Thyroid gland (tissue), 4 donors: ENCODE measurements around the gene OSCAR. TPM values are rescaled to one million over a fixed set of nuclear protein-coding genes. Genes with fewer than 3 reads are reported as not detected.

Source experiments
- DNase-seq, 2 donors: peaks; one replicate each; pipeline ENCODE4 v3.0.0-alpha.2; 2019
- H3K27ac ChIP-seq, 3 donors: fragments of 200-600 bp; sonication (generic); 1 replicate in 2 of 3; 2 replicates in 1 of 3; pipeline ENCODE4 v1.5.1; 2016 to 2019; ENCODE audit warnings: mild to moderate bottlenecking in 1 of 3, moderate library complexity in 1 of 3
- H3K27me3 ChIP-seq: fragments of 200-600 bp; sonication (generic); one replicate; pipeline ENCODE4 v1.5.1; 2019
- H3K36me3 ChIP-seq, 2 donors: fragments of 200-600 bp; sonication (generic); one replicate each; pipeline ENCODE4 v1.5.1; 2016 to 2019
- H3K4me1 ChIP-seq, 2 donors: fragments of 200-600 bp; sonication (generic); one replicate each; pipeline ENCODE4 v1.5.1; 2017 to 2019
- H3K4me3 ChIP-seq, 3 donors: fragments of 200-600 bp; sonication (generic); replicated peaks in 1 of 3; 1 replicate in 2 of 3; 2 replicates in 1 of 3; pipeline ENCODE4 v1.5.1; 2016; ENCODE audit warnings: mild to moderate bottlenecking in 1 of 3
- H3K9me3 ChIP-seq: fragments of 200-600 bp; sonication (generic); one replicate; pipeline ENCODE4 v1.5.1; 2017
- POLR2A ChIP-seq, 2 donors: fragments of 450-650 bp; IDR thresholded peaks; one replicate each; pipeline ENCODE4 v1.6.1; 2017; ENCODE audit warnings: antibody characterized with exemption in 2 of 2, mild to moderate bottlenecking in 2 of 2, moderate library complexity in 1 of 2
- WGBS, 2 donors: methylation state at CpG; one replicate each; pipeline ENCODE4 v1.1.5; 2017; 5-methylcytosine and 5-hydroxymethylcytosine counted together
- intact Hi-C: fragments of 100-400 bp; cut with DNase I; formaldehyde crosslinking; loops from one replicate; pipeline ENCODE4 v1.15.1; 2023
- total RNA-seq, 4 donors: library from RNA; depleted of rRNA; stranded (reverse); fragments of >200 nt; gene quantifications; one replicate each; pipeline ENCODE4 v1.2.3, GENCODE V29; 2016
- TF ChIP-seq, protein P1 (sequence below), 6 experiments: fragments of 200-600 bp in 3 of 6; fragments of 450-650 bp in 3 of 6; sonication (generic) in 3 of 6; IDR thresholded peaks; one replicate each; pipeline ENCODE4 v1.5.1; 2016 to 2019; ENCODE audit warnings: antibody characterized with exemption in 6 of 6, mild to moderate bottlenecking in 2 of 6, inconsistent platforms in 1 of 6, moderate library complexity in 1 of 6

OSCAR gene
- total RNA-seq, 4 donors from 2014 or later: 0.39 to 1.1 (median 0.96) TPM; not detected in 1

DNA sequence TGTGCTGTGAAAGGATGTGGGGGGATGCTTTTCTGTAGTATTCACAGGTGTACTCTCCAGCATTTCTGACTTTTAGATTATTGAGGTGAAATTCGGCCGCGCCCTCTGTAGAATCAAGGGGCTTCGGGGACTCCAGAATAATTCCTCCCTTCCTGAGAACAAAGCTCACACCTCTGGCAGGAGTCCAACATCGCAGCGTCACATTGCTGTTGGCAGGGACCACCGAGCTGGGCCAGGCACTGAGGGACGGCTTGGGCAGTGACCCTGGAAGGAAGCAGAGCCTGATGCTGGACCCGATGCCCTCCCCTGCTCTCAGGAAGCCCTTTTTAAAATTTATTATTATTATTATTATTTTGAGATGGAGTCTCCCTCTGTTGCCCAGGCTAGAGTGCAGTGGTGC, 25.8 kb downstream of the OSCAR start:
- TF ChIP-seq, protein P1, sequence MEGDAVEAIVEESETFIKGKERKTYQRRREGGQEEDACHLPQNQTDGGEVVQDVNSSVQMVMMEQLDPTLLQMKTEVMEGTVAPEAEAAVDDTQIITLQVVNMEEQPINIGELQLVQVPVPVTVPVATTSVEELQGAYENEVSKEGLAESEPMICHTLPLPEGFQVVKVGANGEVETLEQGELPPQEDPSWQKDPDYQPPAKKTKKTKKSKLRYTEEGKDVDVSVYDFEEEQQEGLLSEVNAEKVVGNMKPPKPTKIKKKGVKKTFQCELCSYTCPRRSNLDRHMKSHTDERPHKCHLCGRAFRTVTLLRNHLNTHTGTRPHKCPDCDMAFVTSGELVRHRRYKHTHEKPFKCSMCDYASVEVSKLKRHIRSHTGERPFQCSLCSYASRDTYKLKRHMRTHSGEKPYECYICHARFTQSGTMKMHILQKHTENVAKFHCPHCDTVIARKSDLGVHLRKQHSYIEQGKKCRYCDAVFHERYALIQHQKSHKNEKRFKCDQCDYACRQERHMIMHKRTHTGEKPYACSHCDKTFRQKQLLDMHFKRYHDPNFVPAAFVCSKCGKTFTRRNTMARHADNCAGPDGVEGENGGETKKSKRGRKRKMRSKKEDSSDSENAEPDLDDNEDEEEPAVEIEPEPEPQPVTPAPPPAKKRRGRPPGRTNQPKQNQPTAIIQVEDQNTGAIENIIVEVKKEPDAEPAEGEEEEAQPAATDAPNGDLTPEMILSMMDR (IDR thresholded peaks at IDR 0.05): no peak
- no peak for TF ChIP-seq POLR2A (IDR thresholded peaks at IDR 0.05)
- no peaks in the 10 kb centered on the region for H3K4me1 ChIP-seq
- no peaks in the 10 kb centered on the region for H3K9me3 ChIP-seq
- 68 to 75% methylated on average over 9 of the region's 9 CpGs for WGBS, 2 donors
- H3K27ac ChIP-seq: no peak overlapping the region
- no peak overlapping the region for H3K4me3 ChIP-seq
- no peaks in the 10 kb centered on the region for H3K27me3 ChIP-seq
- intact Hi-C loops: no loop called here
- no peaks in the 10 kb centered on the region for H3K36me3 ChIP-seq
- DNase-seq: no peak

DNA sequence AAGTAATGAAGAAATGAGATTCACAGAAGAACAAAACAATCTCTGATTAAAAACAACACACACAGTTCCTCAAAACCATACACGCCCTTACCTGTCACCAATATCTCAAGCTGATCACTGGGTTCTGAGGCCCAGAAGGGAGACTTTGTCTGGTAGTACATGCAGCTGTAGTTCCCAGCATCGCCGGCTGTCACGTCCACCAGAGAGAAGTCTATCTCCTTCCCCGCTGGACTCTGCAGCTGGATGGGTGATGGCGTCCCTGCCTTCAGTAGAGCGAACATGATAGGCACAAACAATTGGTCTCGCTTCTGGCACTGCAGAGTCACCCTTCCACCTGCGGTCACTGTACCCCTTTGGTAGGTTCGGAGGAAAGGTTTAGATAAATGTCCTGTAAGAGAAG, 26.8 kb downstream of the OSCAR start:
- H3K36me3 ChIP-seq: no peaks in the 10 kb centered on the region
- H3K9me3 ChIP-seq: no peaks in the 10 kb centered on the region
- 83 to 87% methylated on average over 10 of the region's 10 CpGs for WGBS, 2 donors
- H3K4me3 ChIP-seq: no peak overlapping the region
- TF ChIP-seq, protein P1 (IDR thresholded peaks at IDR 0.05): no peak
- TF ChIP-seq POLR2A (IDR thresholded peaks at IDR 0.05): no peak
- H3K27me3 ChIP-seq: no peaks in the 10 kb centered on the region
- no peak overlapping the region for H3K27ac ChIP-seq
- no peak for DNase-seq
- H3K4me1 ChIP-seq: no peaks in the 10 kb centered on the region
- intact Hi-C loops: no loop called here

DNA sequence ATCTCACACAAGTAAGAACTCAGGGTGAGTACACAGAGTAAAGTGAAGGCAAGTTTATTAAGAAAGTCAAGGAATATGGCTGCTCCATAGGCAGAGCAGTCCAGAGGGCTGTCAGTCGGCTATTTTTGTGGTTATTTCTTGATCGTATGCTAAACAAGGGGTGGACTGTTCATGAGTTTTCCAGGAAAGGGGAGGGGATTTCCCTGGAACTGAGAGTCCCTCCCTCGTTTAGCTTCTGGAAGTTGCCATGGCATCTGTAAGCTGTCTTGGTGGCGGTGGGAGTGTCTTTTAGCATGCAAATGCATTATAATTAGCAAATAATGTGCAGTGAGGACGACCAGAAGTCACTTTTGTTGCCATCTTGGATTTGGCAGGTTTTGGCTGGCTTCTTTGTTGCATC, 31.1 kb downstream of the OSCAR start:
- Histone ChIP-seq H3K27ac (no peak overlapping the region), H3K4me3 (no peak overlapping the region), H3K9me3 (no peaks in the 10 kb centered on the region), H3K36me3 (no peaks in the 10 kb centered on the region), H3K4me1 (no peaks in the 10 kb centered on the region), H3K27me3 (no peaks in the 10 kb centered on the region)
- intact Hi-C loops: no loop called here
- TF ChIP-seq POLR2A (IDR thresholded peaks at IDR 0.05): no peak
- TF ChIP-seq, protein P1 (IDR thresholded peaks at IDR 0.05): no peak
- 62 to 75% methylated on average over 5 of the region's 5 CpGs for WGBS, 2 donors
- DNase-seq: no peak

DNA sequence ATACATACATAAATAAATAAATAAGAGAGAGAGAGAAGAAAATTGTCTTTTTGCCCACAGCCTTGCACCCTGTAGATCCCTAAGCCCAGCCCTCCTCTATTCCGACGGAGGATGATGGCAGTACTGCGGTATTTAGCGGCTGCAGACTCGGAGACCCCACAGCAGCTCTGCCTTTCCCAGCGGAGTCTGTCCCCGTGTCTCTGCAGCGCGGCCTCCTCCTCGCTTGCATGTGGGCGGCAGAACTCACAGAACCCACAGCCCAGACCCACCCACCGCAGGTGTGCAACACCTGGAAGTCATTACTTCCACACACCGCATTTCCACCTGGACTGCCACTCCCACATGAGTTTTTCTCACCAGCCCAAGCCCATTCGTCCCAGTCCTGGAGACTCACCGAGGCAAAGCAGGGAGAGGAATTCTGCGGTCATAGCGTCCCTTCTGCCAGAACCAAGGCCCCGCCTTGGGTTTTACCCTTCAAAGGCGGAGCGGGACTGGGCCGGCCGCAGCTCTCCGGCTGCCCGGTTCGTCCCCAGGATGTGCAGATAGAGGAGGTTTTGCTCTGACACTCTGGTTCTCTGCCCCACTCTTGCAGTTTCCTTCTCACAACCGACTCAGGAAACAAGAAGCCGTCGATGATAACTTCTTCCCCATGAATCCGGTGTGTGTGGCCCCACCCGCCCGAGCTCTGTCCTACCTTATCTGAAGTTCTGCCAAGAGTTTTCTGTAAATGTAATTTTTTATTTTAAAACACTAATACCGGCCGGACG, 37.1 kb downstream of the OSCAR start, which contains the start of gene VSTM1:
Gene VSTM1 (minus strand): TSS at position 548 of the 767 bp plus-strand sequence. CDS start 120 bp downstream, at position 428.
- Histone ChIP-seq H3K27me3 (no peaks in the 10 kb centered on the region), H3K4me1 (no peaks in the 10 kb centered on the region), H3K36me3 (no peaks in the 10 kb centered on the region), H3K9me3 (no peaks in the 10 kb centered on the region), H3K27ac (no peak within 1 kb of the TSS), H3K4me3 (no peak within 1 kb of the TSS)
- 82 to 86% methylated on average over 34 of the region's 34 CpGs for WGBS, 2 donors
- TF ChIP-seq, protein P1 (IDR thresholded peaks at IDR 0.05): no peak
- TF ChIP-seq POLR2A (IDR thresholded peaks at IDR 0.05): no peak
- no peak for DNase-seq
- intact Hi-C loops: no loop called here

DNA sequence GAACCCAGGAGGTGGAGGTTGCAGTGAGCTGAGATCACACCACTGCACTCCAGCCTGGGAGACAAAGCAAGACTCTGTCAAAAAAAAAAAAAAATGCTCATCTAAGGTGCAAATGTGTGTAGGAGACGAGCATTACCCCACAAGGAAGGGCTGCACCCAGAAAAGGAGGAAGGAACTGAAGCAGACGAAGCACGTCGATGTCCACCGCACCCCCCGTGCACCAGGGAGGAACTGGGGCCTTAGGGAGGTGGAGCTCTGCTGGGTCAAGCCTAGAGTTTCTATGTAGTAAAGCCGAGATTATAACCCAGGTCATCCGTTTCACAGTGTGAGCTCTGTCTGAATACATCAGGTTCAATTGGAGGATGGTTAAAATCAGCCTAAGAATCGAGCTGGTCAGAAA, 38.0 kb downstream of the OSCAR start:
- Histone ChIP-seq H3K4me3 (no peak overlapping the region), H3K9me3 (no peaks in the 10 kb centered on the region), H3K36me3 (no peaks in the 10 kb centered on the region), H3K27me3 (no peaks in the 10 kb centered on the region), H3K4me1 (no peaks in the 10 kb centered on the region), H3K27ac (no peak overlapping the region)
- WGBS, 2 donors: 63 to 75% methylated on average over 9 of the region's 9 CpGs
- no peak for DNase-seq
- TF ChIP-seq, protein P1 (IDR thresholded peaks at IDR 0.05): no peak
- TF ChIP-seq POLR2A (IDR thresholded peaks at IDR 0.05): no peak
- intact Hi-C loops: no loop called here
